Activated naive CD4-positive, alpha-beta T cell treated with anti-CD3 and anti-CD28 coated beads, Interleukin-2, amount 50 U/mL, for 24 hours (primary cell): ENCODE measurements around the gene EEA1.
A peak's percentile ranks its signal among the peaks of the same experiment; 100 is the strongest.
"Not testable (repeated sequence)": the region's sequence is repeated elsewhere in the genome, so short reads cannot be mapped to it uniquely, and the experiment has no call there.

Experiments
- H3K27ac Mint-ChIP-seq: one replicate; pipeline ENCODE4 v1.8.0; 2021; ENCODE audit warnings: mild to moderate bottlenecking, mixed read lengths
- H3K27me3 Mint-ChIP-seq: one replicate; pipeline ENCODE4 v1.8.0; 2021; ENCODE audit warnings: mixed read lengths
- H3K36me3 Mint-ChIP-seq: one replicate; pipeline ENCODE4 v1.8.0; 2021; ENCODE audit warnings: mixed read lengths
- H3K4me1 Mint-ChIP-seq: one replicate; pipeline ENCODE4 v1.8.0; 2021; ENCODE audit warnings: mixed read lengths
- H3K4me3 Mint-ChIP-seq: one replicate; pipeline ENCODE4 v1.8.0; 2021; ENCODE audit warnings: mild to moderate bottlenecking, mixed read lengths
- H3K9me3 Mint-ChIP-seq: one replicate; pipeline ENCODE4 v1.8.0; 2021; ENCODE audit warnings: mixed read lengths

Gene EEA1

DNA sequence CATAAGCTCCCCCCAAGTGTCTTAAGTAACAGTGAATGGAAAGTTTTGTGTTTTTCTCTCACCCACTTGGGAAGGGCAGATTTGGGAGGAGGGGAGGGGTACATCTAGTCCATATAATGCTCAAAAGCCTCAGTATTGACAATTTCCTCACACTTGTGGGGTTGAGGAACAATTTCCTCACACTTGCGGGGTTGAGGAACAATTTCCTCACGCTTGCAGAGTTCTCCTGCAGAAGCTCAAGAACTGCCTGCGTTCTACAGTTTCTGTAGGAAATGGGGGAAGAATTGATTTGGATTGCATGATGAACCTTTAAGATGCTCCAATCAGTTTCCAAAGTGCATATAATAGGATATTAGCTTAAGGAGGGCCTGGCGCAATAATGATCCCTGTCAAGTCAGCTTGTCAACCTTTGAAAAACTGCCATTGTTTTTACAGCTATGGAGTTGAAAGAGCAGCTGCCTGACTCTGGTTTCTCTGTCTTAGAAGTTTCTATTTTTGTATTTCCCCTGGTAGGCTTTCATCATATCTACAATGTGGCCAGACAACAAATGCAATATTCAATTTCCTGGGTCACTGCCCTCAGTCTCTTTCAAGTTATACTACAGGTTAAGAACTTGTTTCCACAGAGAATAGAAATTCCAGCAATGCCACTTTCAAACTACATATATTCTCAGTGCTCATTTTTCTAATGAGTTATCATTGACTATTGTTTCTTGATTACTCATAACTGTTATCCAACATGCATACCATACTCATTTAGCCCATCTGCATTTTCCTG lies 159.8 kb downstream of the EEA1 start:
- peak overlapping the region; percentile 17 for H3K4me3 Mint-ChIP-seq

DNA sequence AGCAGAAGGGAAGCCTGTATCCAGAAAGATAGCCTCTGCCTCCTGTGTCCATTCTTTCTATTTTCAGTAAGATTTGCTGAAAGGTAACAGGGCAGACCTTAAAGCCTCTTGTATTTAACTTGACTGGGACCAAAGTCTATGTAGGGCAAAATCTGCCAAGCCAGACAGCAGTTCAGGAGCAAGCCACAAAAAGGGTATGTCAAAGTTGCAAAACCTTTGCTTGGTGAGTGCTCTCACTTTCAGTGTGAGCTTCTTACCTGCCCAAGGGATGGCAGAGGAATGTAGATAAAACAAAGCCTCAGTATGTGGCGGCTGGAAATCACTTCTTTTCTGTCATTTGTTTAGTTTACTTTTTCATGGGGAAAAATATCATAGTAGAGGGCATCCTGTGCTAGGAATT lies 163.2 kb downstream of the EEA1 start:
- no peak overlapping the region for H3K27ac Mint-ChIP-seq
- no peak overlapping the region for H3K4me3 Mint-ChIP-seq
- H3K27me3 Mint-ChIP-seq: peaks cover 7% of the 10 kb centered on the region
- H3K9me3 Mint-ChIP-seq: no peaks in the 10 kb centered on the region
- H3K4me1 Mint-ChIP-seq: peaks cover 28% of the 10 kb centered on the region
- no peaks in the 10 kb centered on the region for H3K36me3 Mint-ChIP-seq

More for the DNA sequence above, 159.8 kb downstream of the EEA1 start:
- peaks cover 37% of the 10 kb centered on the region for H3K4me1 Mint-ChIP-seq
- H3K27me3 Mint-ChIP-seq: no peaks in the 10 kb centered on the region
- H3K9me3 Mint-ChIP-seq: no peaks in the 10 kb centered on the region
- peaks cover 3% of the 10 kb centered on the region for H3K36me3 Mint-ChIP-seq
- no peak overlapping the region for H3K27ac Mint-ChIP-seq

DNA sequence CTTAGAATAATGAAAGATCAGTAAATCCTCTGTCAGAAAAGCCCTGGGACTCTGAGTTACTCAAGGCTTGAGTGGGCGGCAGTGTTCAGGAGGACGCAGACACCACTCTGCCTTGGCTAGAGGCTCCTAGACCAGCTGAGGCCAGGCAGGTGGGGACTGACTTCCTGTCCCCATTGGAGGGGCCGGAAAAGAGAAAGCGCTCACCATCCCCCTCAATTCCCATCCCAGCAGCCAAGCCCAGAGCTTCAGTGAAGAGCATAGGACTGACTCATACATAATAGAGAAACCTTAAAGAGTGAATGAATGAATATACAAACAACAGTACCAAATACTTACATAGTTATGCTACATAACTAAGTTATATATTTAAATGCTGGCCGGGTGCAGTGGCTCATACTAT lies 164.3 kb downstream of the EEA1 start:
- H3K4me1 Mint-ChIP-seq: peaks cover 17% of the 10 kb centered on the region
- H3K9me3 Mint-ChIP-seq: no peaks in the 10 kb centered on the region
- H3K27ac Mint-ChIP-seq: no peak overlapping the region
- H3K36me3 Mint-ChIP-seq: no peaks in the 10 kb centered on the region
- H3K4me3 Mint-ChIP-seq: no peak overlapping the region
- peaks cover 7% of the 10 kb centered on the region for H3K27me3 Mint-ChIP-seq

DNA sequence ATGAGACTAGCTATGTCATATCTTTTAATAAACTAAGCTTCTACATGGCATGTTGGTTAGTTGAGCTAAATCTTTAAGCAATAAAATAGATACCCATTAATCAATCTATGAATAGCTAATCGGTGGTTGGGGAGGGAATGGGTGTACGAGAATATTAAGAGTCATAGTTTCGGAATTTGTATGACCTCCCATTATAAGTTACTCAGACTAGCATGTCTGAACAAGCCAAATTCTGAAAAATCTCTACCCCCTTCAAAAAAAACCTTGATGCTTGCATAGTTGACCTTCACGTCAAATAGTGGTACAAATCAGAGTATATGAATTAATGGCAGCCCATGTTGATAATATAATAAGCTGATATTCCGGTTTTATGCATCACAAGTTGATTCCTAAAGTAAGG lies 166.3 kb downstream of the EEA1 start:
- H3K9me3 Mint-ChIP-seq: no peaks in the 10 kb centered on the region
- peaks cover 7% of the 10 kb centered on the region for H3K27me3 Mint-ChIP-seq
- H3K36me3 Mint-ChIP-seq: no peaks in the 10 kb centered on the region
- no peak overlapping the region for H3K27ac Mint-ChIP-seq
- H3K4me1 Mint-ChIP-seq: no peaks in the 10 kb centered on the region
- H3K4me3 Mint-ChIP-seq: no peak overlapping the region

DNA sequence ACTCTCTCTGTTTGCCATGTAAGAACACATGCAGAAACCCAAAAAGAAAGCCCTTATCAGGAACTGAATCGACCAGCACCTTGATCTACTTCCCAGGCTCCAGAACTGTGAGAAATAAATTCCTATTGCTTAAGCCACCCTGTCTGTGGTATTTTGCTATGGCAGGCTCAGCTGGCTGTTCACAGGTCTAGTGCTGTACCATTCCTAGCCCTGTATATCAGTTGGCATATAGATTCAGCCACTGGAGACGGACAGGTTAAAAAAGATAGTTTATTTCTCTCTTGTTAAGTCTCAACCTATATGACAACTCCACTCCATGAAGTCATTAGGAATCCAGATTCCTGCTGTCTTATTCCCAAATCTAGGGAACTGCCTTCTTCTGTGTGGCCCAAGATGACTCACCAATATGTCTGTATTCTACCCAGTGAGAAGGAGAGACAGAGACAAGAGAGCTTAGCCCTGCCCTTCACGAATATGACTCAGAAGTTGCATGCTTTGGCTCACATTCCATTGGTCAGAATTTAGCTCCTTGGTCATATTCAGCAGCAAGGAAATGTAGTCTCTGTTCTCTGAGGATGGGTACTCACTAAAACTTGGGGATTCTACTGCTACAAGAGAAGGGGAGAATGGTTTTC lies 169.3 kb downstream of the EEA1 start:
- peaks cover 9% of the 10 kb centered on the region for H3K27me3 Mint-ChIP-seq
- H3K9me3 Mint-ChIP-seq: no peaks in the 10 kb centered on the region
- no peak overlapping the region for H3K27ac Mint-ChIP-seq
- H3K4me1 Mint-ChIP-seq: no peaks in the 10 kb centered on the region
- H3K4me3 Mint-ChIP-seq: no peak overlapping the region
- no peaks in the 10 kb centered on the region for H3K36me3 Mint-ChIP-seq

DNA sequence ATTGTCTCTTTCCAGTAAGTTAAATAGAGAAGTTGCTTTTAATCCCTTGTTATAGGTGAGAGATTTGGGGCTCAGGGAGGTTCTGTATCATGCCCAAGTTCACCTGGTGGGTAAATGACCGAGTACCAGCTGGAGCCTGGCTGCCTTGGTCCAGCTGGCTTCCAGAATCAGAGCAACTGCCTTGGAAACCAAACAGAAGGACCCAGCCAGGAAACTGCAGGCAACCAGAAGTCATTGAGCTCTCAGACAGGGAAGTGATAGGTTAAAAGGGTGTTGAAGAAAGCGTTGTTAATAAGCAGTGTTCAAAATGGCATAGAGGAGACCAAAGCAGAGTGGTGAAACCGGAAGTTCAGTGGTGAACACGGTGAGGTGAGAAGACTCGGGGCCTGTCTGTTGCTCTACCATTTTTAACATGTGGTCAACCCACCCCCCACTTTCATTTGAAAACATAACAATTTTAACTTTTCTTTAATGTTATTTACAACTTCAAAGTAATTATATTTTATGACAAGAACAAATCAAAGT lies 171.4 kb downstream of the EEA1 start:
- no peak overlapping the region for H3K4me3 Mint-ChIP-seq

DNA sequence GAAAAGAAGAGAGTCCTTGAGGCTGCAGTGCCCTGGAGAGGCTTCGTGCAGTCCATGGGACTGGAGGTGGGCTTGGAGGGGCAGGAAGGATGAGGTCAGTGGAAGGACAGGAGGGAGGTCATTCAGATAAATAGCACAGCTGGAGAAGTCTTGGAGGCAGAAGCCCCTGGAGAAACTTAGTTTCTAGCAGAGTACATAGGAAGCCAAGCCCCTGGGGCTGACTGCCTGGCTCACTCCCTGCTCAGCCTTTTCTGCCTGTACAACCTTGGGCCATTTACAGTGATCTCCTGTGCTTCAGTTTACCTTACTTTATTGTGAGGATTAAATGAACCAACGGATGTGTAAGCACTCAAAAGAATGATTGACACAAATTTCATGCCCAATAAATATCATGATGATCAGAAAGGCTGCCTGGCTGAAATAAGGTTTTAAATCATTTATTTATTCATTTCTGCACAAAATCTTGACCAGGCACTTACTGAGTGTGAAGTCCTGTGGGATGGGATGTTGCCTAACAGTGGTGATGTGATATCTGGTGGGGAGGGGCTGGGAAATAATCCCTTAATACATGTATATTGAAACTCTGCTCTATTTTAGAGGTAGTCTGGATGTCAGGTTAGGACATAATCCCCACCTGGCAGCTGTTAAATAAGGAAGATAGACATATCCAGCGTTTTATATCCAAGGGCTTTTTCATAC lies 172.0 kb downstream of the EEA1 start:
- H3K9me3 Mint-ChIP-seq: no peaks in the 10 kb centered on the region
- no peaks in the 10 kb centered on the region for H3K4me1 Mint-ChIP-seq
- H3K36me3 Mint-ChIP-seq: no peaks in the 10 kb centered on the region
- no peak overlapping the region for H3K27ac Mint-ChIP-seq
- no peak overlapping the region for H3K4me3 Mint-ChIP-seq
- H3K27me3 Mint-ChIP-seq: peaks cover 4% of the 10 kb centered on the region

More for the DNA sequence above, 171.4 kb downstream of the EEA1 start:
- Mint-ChIP-seq H3K4me1 (no peaks in the 10 kb centered on the region), H3K36me3 (no peaks in the 10 kb centered on the region), H3K27me3 (peaks cover 6% of the 10 kb centered on the region), H3K9me3 (no peaks in the 10 kb centered on the region), H3K27ac (no peak overlapping the region)

DNA sequence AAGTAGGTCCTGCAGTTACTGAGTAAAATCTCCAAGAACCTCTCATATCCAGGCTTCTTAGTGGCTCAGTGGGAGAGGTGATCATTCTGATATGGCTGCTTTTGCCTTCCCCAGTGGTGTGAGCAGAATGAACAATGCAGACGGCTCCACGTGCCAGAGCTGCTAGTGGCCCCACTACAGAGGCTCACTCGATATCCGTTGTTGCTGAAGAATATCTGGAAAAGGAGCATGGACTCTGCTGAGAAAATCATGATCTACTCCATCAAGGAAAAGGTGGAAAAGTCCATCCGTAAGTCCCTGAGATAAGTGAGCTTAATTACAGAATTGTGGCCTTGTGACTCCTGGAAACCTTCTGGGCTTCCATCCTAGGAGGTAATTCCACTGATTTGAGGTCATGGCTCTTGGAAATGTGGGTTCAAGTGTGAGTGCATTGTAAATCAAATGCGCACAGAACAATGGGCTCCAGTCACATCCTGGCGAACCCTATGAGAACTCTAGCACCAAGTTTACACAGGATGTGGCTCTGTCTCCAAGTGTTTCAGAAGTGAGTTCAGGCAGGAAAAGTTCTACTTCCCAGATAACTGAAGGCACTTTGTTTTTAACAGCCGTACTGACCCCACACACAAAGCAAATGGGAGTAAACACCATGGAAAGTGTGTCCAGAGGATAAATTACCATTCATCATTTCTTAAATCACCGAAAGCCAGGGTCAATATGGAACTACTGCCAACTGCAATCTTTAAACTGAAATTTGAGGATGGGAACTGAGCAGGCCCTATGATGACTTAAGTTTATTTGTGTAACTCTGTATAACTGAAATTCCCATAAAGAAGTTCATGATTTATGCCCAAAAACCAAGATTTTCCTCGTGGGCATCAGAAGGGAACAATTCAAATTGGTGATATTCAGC lies 174.9 kb downstream of the EEA1 start:
- Mint-ChIP-seq H3K36me3 (no peaks in the 10 kb centered on the region), H3K4me1 (no peaks in the 10 kb centered on the region), H3K27ac (no peak overlapping the region), H3K4me3 (no peak overlapping the region), H3K27me3 (peaks cover 2% of the 10 kb centered on the region), H3K9me3 (no peaks in the 10 kb centered on the region)

DNA sequence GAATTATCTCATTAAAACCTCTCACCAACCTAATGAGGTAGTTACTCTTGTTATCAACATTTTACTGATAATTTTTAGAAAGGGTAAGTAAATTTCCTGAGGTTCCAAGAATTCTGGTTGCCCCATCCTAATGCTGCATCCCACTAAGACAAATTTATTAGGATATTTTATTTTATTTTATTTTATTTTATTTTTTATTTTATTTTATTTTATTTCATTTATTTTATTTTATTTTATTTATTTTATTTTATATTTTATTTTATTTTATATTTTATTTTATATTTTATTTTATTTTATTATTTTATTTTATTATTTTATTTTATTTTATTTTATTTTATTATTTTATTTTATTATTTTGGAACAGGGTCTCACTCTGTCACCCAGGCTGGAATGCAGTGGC lies 179.4 kb downstream of the EEA1 start:
- H3K4me3 Mint-ChIP-seq, H3K4me1 Mint-ChIP-seq, H3K27me3 Mint-ChIP-seq, H3K36me3 Mint-ChIP-seq, H3K9me3 Mint-ChIP-seq, H3K27ac Mint-ChIP-seq: not testable (repeated sequence)

DNA sequence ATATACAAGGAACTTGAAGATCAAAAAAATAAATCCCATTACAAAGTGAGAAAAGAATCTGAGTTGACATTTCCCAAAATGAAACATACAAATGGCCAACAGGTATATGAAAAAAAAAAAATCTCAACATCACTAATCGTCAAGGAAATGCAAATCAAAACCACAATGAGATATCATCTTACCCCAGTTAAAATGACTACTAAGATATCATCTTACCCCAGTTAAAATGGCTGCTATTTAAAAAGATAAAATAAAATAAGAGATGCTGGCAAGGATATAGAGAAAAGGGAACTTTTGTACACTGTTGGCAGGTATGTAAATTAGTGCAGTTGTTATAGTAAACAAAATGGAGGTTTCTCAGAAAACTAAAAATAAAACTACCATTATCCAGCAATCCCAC lies 181.9 kb downstream of the EEA1 start:
- Mint-ChIP-seq H3K36me3 (no peaks in the 10 kb centered on the region), H3K27me3 (peaks cover 1% of the 10 kb centered on the region), H3K27ac (no peak overlapping the region), H3K9me3 (no peaks in the 10 kb centered on the region), H3K4me3 (no peak overlapping the region), H3K4me1 (peaks cover 7% of the 10 kb centered on the region)

DNA sequence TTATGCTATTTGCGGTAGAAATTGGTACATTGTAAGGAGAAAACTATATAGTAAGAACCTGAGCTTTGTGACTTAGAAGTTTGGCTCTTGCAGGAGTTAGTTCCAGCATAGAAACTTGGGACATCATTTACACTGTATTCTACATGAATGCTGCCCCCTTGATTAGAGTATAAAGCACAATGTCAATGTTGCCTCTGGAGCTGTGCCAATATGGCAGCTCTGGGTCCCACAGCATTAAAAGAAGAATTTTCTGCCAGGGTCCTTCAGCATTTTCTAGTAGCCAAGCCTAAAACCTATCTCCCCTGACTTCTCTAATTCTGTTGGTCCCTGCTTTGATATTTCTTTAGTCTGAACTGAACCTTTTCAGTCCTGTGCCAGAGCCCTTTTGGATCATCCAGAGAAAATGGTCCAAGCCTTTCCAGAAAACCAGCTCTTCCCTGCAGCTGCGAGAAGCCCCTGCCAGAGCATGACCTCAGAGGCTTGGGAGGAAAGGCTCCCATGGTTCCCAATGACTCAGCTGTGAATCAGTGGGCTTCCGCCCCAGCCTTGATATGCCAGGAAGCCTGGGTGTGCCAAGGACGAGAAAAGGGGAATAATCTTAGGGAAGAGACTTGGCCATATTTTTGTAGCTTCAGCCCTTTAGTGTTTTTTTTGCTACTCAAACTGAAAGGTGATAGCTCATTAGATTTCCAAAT lies 183.1 kb downstream of the EEA1 start:
- Mint-ChIP-seq H3K27me3 (peaks cover 4% of the 10 kb centered on the region), H3K4me3 (no peak overlapping the region), H3K27ac (no peak overlapping the region), H3K9me3 (no peaks in the 10 kb centered on the region), H3K4me1 (peaks cover 7% of the 10 kb centered on the region), H3K36me3 (no peaks in the 10 kb centered on the region)

DNA sequence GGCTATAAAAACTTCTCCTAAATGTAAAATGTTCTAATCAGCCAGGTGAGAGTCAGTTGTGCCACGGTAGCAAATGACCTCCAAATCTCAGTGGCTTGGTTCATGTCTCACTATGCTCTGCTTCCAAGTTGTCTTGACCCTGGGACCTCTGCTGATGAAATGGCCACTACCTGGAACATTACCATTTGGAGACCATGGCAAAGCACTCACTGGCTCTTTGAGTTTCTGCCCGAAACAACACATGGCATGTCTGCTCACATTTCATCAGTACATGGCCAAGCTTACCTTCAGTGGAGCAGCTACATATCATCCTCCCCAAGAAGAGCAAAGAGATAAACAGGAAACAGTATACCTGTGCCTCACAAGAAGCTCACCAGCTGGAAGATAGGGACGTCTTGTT lies 186.1 kb downstream of the EEA1 start:
- Mint-ChIP-seq H3K27ac (no peak overlapping the region), H3K36me3 (no peaks in the 10 kb centered on the region), H3K27me3 (peaks cover 4% of the 10 kb centered on the region), H3K4me1 (peaks cover 7% of the 10 kb centered on the region), H3K4me3 (no peak overlapping the region), H3K9me3 (no peaks in the 10 kb centered on the region)

DNA sequence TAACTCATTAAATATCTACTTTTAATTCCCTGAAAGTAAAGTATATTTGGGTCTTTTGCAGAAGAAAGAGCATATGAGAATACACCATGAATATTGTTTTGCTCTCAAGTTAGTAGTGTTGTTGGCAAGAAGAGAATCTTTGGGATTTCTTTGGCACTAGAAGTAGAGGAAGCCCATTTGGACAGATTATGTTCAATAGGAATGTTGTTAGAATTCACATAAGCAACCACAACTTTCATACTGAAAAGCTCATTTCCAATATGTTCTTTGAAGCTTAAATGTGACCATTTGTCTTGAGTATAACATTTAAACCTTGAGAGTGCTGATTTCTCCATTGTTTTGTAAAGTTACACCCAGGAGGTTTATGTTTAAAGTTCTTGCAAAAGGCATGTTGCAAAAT lies 188.7 kb downstream of the EEA1 start:
- H3K27me3 Mint-ChIP-seq: peaks cover 4% of the 10 kb centered on the region
- H3K4me1 Mint-ChIP-seq: peaks cover 12% of the 10 kb centered on the region
- no peak overlapping the region for H3K27ac Mint-ChIP-seq
- H3K9me3 Mint-ChIP-seq: no peaks in the 10 kb centered on the region
- peaks cover 1% of the 10 kb centered on the region for H3K36me3 Mint-ChIP-seq
- H3K4me3 Mint-ChIP-seq: no peak overlapping the region

DNA sequence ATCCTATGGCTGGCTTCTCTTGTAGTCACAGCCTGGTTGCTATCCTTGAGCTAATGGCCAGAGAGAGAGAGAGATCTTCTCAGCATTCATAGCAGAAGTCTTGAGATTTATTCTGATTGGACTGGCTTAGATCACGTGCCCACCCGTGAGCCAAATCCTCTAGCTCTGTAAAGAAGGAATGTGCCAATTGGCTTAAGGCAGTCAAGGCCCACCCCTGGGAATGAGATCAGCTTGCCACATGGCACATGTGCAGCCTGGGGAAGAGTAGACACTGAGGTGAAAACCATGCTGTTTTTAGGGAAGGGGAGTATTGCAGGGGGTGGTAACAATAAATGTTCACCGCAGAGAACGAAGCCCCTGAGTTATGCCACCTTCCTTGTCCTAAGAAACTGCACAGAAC lies 190.0 kb downstream of the EEA1 start:
- Mint-ChIP-seq H3K4me3 (no peak overlapping the region), H3K36me3 (peaks cover 1% of the 10 kb centered on the region), H3K27ac (no peak overlapping the region), H3K9me3 (peaks cover 4% of the 10 kb centered on the region), H3K4me1 (peaks cover 12% of the 10 kb centered on the region), H3K27me3 (peaks cover 7% of the 10 kb centered on the region)
